ENCODE results near the gene SFI1.

DNA sequence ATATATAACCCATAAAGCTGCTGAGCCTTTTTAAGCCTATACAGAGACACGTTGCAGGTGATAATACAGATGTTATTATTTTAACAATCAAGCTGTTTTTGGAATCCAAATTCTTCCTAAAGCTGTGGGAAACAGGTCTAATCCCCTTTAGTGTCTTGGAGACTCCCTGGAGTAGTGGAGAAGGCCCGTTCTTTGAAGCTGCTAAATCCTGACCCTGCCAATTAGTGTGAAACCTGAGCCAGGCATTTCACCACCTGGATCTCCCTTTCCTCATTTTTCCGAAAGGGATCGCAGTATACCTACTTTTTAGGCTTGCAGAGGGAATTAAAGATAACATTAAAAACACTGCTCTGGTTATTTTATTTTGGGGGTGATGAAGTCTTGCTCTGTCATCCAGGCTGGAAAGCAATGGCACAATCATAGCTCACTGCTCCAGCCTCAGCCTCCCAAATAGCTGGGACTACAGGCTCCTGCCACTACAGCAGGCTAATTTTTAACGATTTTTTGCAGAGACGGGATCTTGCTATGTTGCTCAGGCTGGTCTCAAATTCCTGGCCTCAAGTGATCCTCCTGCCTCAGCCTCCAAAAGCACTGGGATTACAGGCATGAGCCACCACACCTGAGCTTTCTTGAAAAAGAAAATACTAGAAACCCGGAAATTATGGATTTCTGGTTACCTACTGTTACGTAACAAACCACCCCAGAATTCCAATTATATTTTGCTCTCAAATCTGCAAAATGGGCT lies 4.9 kb upstream of the SFI1 start:
- no peak for TF ChIP-seq POLR2A (IDR thresholded peaks at IDR 0.05)
- TF ChIP-seq, protein P1, sequence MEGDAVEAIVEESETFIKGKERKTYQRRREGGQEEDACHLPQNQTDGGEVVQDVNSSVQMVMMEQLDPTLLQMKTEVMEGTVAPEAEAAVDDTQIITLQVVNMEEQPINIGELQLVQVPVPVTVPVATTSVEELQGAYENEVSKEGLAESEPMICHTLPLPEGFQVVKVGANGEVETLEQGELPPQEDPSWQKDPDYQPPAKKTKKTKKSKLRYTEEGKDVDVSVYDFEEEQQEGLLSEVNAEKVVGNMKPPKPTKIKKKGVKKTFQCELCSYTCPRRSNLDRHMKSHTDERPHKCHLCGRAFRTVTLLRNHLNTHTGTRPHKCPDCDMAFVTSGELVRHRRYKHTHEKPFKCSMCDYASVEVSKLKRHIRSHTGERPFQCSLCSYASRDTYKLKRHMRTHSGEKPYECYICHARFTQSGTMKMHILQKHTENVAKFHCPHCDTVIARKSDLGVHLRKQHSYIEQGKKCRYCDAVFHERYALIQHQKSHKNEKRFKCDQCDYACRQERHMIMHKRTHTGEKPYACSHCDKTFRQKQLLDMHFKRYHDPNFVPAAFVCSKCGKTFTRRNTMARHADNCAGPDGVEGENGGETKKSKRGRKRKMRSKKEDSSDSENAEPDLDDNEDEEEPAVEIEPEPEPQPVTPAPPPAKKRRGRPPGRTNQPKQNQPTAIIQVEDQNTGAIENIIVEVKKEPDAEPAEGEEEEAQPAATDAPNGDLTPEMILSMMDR (IDR thresholded peaks at IDR 0.05) = no peak

Measured in transverse colon (tissue), 3 donors.